HFFc6 (cell line): ENCODE data around the gene IFI44. TPM values are rescaled to one million over a fixed set of nuclear protein-coding genes. Genes with fewer than 3 reads are reported as not detected.

Experiments
- DNase-seq: peaks from one replicate; pipeline ENCODE4 v3.0.0-alpha.2; 2018
- H3K27ac Mint-ChIP-seq: 2 replicates; pipeline ENCODE4 v1.8.0; 2020; ENCODE audit warnings: mild to moderate bottlenecking, mixed read lengths
- H3K27me3 Mint-ChIP-seq: 2 replicates; pipeline ENCODE4 v1.8.0; 2021; ENCODE audit warnings: mild to moderate bottlenecking, moderate library complexity, mixed read lengths; ENCODE audit not compliant: insufficient read depth
- H3K36me3 Mint-ChIP-seq: 2 replicates; pipeline ENCODE4 v1.8.0; 2021; ENCODE audit warnings: low read depth, mixed read lengths
- H3K4me1 Mint-ChIP-seq: 2 replicates; pipeline ENCODE4 v1.8.0; 2020; ENCODE audit warnings: low read depth, mixed read lengths
- H3K4me3 Mint-ChIP-seq: 2 replicates; pipeline ENCODE4 v1.8.0; 2020; ENCODE audit warnings: mild to moderate bottlenecking, moderate library complexity, mixed read lengths
- H3K9me3 Mint-ChIP-seq: 2 replicates; pipeline ENCODE4 v1.8.0; 2020; ENCODE audit warnings: mild to moderate bottlenecking, mixed read lengths
- CTCF ChIP-seq: fragments of 200-600 bp; sonication (generic); IDR thresholded peaks from 2 replicates; pipeline ENCODE4 v1.5.0; 2021; ENCODE audit warnings: antibody characterized with exemption, mild to moderate bottlenecking
- total RNA-seq, 6 experiments: library from RNA; stranded (reverse); fragmentation: NEBNext Ultra II Directional; extraction: Animal tissue kit (Norgen Biotek cat#: 25700); gene quantifications; 2 replicates in 1 of 6; 3 replicates in 5 of 6; pipeline ENCODE4 v1.2.3, GENCODE V29; 2021

Gene IFI44
- total RNA-seq, 6 experiments from 2014 or later = 1.3 to 3.3 (median 2.8) TPM

- no peak for TF ChIP-seq CTCF
Measured at GRCh38 chr1:78690516-78690915, 40.9 kb downstream of the IFI44 start.

GRCh38 chr1:78691995-78692747, 42.5 kb downstream of the IFI44 start:
- Mint-ChIP-seq H3K27ac (peak overlapping the region; percentile 64), H3K36me3 (peaks cover 20% of the 10 kb centered on the region)

More at GRCh38 chr1:78690516-78690915, 40.9 kb downstream of the IFI44 start:
- peak overlapping the region; percentile 36 for H3K4me3 Mint-ChIP-seq
- H3K27ac Mint-ChIP-seq = peak overlapping the region; percentile 45
- H3K27me3 Mint-ChIP-seq = no peaks in the 10 kb centered on the region; the same call in 1 of the 2 replicates
- peaks cover 72% of the 10 kb centered on the region for H3K4me1 Mint-ChIP-seq
- H3K36me3 Mint-ChIP-seq = peaks cover 12% of the 10 kb centered on the region
- DNase-seq = peak; percentile 39
- H3K9me3 Mint-ChIP-seq = peaks cover 8% of the 10 kb centered on the region

GRCh38 chr1:78699813-78700212, 50.2 kb downstream of the IFI44 start:
- Mint-ChIP-seq H3K4me3 (no peak overlapping the region), H3K27ac (no peak overlapping the region)
- no peak for TF ChIP-seq CTCF

More at GRCh38 chr1:78691995-78692747, 42.5 kb downstream of the IFI44 start:
- peaks cover 81% of the 10 kb centered on the region for H3K4me1 Mint-ChIP-seq
- DNase-seq = peak; percentile 86
- H3K27me3 Mint-ChIP-seq = no peaks in the 10 kb centered on the region; the same call in 1 of the 2 replicates
- TF ChIP-seq CTCF = no peak
- H3K4me3 Mint-ChIP-seq = peak overlapping the region; percentile 54
- H3K9me3 Mint-ChIP-seq = peaks cover 8% of the 10 kb centered on the region

GRCh38 chr1:78702426-78702825, 52.8 kb downstream of the IFI44 start:
- Mint-ChIP-seq H3K27ac (no peak overlapping the region), H3K4me3 (no peak overlapping the region), H3K4me1 (peaks cover 8% of the 10 kb centered on the region), H3K36me3 (peaks cover 21% of the 10 kb centered on the region), H3K9me3 (peaks cover 18% of the 10 kb centered on the region), H3K27me3 (no peaks in the 10 kb centered on the region; the same call in 1 of the 2 replicates)
- DNase-seq = no peak
- TF ChIP-seq CTCF = no peak

More at GRCh38 chr1:78699813-78700212, 50.2 kb downstream of the IFI44 start:
- Mint-ChIP-seq H3K36me3 (peaks cover 29% of the 10 kb centered on the region), H3K27me3 (no peaks in the 10 kb centered on the region; the same call in 1 of the 2 replicates), H3K4me1 (peaks cover 28% of the 10 kb centered on the region), H3K9me3 (peaks cover 18% of the 10 kb centered on the region)
- no peak for DNase-seq

- Mint-ChIP-seq H3K9me3 (peaks cover 18% of the 10 kb centered on the region), H3K4me3 (no peak overlapping the region), H3K36me3 (peaks cover 21% of the 10 kb centered on the region), H3K27ac (no peak overlapping the region), H3K4me1 (no peaks in the 10 kb centered on the region), H3K27me3 (no peaks in the 10 kb centered on the region; the same call in 1 of the 2 replicates)
- no peak for TF ChIP-seq CTCF
- DNase-seq = no peak
Measured at GRCh38 chr1:78703806-78704205, 54.2 kb downstream of the IFI44 start.
